CD4-positive, alpha-beta T cell treated with Interleukin-15 for 4 hours (primary cell): ENCODE measurements around the gene PPP4R3B.
A peak's percentile ranks its signal among the peaks of the same experiment; 100 is the strongest.
"Not testable (repeated sequence)": the region's sequence is repeated elsewhere in the genome, so short reads cannot be mapped to it uniquely, and the experiment has no call there.

ENCODE experiments used
- DNase-seq: peaks from one replicate; pipeline ENCODE4 v3.0.0-alpha.2; 2020; ENCODE audit warnings: low spot score

PPP4R3B gene

GRCh38 chr2:55617175-55618024 lies at the start of gene PPP4R3B:
Gene PPP4R3B (minus strand): TSS chr2:55617622. CDS start chr2:55617285, 337 bp downstream.
- DNase-seq = peak; percentile 99

- DNase-seq = no peak
Observed at GRCh38 chr2:55653255-55653654, 35.8 kb upstream of the PPP4R3B start.

- no peak for DNase-seq
Observed at GRCh38 chr2:55649211-55649610, 31.8 kb upstream of the PPP4R3B start.

DNA sequence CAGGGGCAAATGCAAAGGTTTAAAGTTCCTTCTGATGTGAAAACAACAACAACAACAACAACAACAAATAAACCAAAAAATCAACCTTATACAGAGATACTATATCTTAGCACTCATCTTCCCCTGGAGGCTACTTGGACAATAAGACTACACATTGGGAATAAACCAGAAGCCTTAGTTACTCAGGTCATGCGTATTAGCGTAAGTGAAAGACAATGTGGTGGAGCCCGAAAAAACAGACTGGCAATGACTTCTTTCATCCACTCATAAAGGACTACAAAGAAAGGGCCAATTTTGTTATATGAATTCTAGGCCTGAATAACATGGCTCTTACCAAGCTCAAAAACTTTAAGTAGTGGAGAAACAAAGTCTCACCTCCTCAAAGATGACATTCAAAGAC lies 19.4 kb upstream of the PPP4R3B start:
- DNase-seq = no peak

DNA sequence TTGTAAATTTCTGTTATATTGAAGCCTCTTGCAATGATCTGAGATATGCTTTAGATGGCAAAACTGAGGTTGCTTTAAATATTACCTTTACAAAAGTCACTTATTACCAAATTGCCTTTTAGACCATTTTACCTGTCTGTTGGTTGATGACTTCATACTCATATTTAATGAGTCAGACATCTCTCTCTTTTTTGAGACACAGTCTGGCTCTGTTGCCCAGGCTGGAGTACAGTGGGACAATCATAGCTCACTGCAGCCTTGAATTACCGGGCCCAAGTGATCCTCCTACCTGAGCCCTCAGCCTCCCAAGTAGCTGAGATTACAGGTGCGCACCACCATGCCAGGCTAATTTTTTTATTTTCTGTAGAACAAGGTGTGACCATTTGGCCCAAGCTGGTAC lies 11.5 kb upstream of the PPP4R3B start:
- DNase-seq = no peak

DNA sequence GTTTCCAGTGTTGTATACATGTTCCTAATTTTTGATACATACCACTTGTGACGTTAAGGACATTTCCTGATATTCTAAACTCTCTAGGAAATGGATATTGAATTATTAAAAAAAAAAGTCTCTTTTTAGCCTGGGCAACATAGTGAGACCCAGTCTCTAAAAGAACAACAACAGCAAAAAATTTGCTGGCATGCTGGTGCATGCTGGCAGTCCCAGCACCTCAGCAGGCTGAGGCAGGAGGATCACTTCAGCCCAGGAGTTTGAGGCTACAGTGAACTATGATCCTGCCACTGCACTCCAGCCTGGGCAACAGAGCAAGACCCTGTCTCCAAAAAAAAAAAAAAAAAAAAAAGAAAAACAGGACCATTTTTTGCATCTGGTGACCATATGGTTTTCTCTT lies 10.5 kb upstream of the PPP4R3B start:
- no peak for DNase-seq

DNA sequence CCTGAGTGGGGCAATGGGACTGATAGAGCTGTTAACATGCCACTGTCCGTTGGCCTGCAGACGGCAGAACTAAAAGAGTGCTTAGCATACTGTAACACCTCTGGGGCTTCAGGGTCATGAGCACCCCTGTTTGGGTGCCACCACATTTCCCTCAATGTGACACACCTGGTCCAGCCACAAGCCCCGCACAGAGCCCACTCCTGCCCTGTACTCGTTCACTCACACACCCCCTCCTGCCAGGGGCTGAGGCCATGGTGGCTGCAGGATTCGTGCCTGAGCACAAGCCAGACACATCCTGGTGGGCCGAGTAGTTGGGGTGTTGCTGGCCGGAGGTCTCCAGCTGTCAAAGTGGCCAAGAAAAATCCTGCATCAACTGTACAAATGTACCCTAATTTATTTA lies 4.4 kb upstream of the PPP4R3B start:
- no peak for DNase-seq

DNA sequence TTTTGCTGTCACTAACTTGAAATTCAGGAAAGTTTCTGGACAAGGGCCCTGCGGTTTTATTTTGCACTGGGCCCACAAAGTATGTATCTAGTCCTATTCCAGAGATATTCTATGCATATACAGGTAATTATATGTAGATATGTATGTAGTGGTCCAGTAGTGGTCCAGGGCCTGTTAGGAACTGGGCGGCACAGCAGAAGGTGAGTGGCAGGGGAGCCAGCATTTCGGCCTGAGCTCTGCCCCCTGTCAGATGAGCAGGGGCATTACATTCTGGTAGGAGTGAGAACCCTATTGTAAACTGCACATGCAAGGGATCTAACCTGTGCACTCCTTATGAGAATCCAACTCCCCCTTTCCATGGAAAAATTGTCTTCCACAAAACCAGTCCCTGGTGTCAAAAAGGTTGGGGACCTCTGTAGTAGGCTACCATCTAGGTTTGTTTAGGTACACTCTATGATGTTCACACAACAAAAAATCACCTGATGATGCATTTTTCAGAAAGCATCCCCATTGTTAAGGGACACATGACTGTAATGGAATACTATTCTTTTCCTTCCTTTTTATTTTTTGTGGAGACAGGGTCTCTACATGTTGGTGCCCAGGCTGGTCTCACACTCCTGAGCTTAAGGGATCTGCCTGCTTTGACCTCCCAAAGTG lies 2.8 kb upstream of the PPP4R3B start:
- DNase-seq = peak; percentile 14

DNA sequence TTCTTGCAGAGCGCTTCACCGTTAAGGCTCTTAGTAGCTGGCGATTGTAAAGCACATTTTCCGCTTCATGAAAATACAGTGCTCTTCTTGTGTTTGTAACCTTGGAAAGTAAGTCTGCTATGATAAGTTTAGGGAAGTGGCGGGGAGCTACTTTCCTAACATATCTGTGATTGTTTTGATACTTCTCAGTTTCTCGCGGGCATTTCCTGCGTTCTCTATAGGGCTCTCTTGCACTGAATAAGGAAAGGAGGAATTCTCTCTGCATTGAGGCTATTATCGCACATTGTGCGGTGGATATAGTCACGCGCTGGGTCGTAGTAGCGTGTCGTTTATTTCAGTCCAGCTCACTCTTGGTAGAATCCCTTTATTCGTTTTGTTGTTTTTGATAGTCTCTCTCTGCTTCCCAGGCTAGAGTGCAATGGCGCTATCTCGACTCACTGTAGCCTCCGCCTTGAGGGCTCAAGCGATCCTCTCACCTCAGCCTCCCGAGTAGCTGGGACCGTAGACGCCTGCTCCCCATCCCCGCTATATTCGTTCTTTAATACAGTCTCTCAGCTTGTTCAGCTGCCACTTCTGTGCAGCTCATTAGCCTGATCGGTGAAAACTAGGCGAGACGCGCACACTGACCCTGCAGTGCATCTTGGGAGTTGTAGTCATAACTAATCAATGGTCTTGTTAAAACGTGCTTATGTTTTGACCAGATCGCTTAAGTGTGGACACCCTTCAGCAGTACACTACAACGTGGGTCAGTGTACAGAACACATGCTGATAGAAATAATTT lies 1.0 kb upstream of the PPP4R3B start:
- peak; percentile 56 for DNase-seq

GRCh38 chr2:55618025-55618274 lies 528 bp upstream of the PPP4R3B start:
- peak; percentile 17 for DNase-seq

- DNase-seq = peak; percentile 45
Observed at GRCh38 chr2:55616551-55617174, 759 bp downstream of the PPP4R3B start.

- DNase-seq = no peak
Observed at GRCh38 chr2:55611997-55612396, 5.4 kb downstream of the PPP4R3B start.

DNA sequence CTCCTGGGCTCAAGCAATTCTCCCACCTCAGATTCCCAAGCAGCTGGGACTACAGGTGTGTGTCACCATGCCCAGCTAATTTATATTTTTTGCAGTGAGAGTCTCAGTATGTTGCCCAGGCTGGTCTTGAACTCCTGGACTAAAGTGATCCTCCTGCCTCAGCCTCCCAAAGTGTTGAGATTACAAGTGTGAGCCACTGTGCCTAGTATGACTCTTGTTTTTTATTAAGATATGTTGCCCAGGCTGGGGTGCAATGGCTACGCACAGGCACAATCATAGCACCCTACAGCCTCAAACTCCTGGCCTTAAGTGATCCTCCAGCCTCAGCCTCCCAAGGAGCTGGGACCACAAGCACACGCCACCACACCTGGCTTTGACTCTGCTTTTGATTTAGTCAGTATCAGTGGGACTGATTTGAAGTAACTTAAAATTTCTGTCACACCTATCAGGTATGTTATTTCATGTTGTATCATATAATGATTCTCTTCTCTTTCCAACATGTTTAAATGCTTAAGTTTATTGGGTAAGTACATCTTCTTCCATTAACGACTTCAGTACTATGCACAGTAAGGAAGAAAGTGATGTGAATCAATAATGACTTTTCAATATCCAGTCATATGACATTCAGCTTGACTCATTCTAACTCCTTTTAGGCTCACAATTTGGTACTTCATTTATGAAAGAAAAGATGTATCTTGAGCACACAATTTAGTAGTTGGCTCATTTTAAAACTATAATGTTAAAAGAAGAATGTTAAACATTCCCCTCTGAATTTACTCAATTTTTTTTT lies 6.3 kb downstream of the PPP4R3B start:
- DNase-seq = no peak

DNA sequence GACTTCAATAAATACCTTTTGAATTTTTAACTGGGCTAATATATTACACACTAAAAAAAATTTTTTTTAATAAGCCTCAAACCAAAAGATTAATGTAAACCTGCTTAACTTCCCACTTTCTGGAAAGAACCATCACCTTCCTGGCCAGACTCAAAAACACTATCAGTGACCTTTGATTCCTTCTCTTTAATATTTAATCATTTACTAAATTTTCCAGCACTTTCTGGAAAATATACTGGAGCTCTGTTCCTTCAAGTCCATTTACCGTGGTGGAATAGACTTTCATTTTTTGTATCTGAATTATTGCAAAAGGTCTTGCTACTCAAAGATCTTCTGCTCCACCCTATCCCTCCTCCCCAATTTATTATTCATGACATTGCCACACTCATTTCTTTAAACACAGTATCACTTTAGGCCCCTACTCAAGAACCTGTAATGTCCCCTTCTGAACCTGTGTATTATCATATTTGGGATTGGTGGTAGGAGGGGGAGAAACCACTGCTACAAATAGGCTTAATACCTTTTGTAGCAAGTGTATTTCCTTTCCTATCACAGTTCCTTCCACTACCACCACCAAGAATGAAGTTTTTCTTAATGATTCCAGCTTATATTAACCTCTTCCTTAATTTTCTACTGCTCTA lies 7.4 kb downstream of the PPP4R3B start:
- no peak for DNase-seq

- no peak for DNase-seq
Observed at GRCh38 chr2:55609193-55609794, 8.1 kb downstream of the PPP4R3B start.

DNA sequence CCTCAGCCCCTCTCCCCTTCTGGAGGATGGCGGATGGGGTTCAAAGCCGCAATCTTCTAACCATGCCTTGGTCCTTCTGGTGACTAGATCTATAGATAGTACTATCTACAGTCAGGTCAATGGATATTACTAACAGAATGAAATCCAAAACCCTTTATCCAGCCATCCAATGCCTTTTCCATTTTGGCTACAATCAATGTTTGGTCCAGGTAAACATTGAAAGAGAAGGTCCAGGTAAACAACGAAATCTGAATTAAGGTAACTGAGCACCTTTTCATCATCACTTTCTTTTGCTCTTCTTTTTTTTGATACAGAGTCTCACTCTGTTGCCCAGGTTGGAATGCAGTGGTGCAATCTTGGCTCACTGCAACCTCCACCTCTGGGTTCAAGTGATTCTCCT lies 9.7 kb downstream of the PPP4R3B start:
- DNase-seq = no peak

- no peak for DNase-seq
Observed at GRCh38 chr2:55604027-55604565, 13.3 kb downstream of the PPP4R3B start.

GRCh38 chr2:55601849-55602248 lies 15.6 kb downstream of the PPP4R3B start:
- DNase-seq = no peak

GRCh38 chr2:55598056-55598795 lies 19.2 kb downstream of the PPP4R3B start:
- DNase-seq = no peak

GRCh38 chr2:55596795-55597194 lies 20.6 kb downstream of the PPP4R3B start:
- not testable (repeated sequence) for DNase-seq
